HAP-1 (cell line): ENCODE measurements around the gene BACE1.
A peak's percentile ranks its signal among the peaks of the same experiment; 100 is the strongest.
"Not testable (repeated sequence)": the region's sequence is repeated elsewhere in the genome, so short reads cannot be mapped to it uniquely, and the experiment has no call there.

ENCODE experiments used
- DNase-seq, 2 experiments: peaks; one replicate each; pipeline ENCODE4 v3.0.0-alpha.2; 2016 to 2020; ENCODE audit warnings: low spot score in 2 of 2
- H3K27me3 ChIP-seq: fragments of 250-450 bp; sonication (Bioruptor Pico); 2 replicates; pipeline ENCODE4 v1.5.1; 2020; ENCODE audit warnings: low read depth, mild to moderate bottlenecking, moderate library complexity
- H3K36me3 ChIP-seq: fragments of 250-450 bp; sonication (Bioruptor Pico); replicated peaks from 2 replicates; pipeline ENCODE4 v1.5.1; 2020; ENCODE audit warnings: mild to moderate bottlenecking
- H3K4me1 ChIP-seq: fragments of 250-450 bp; sonication (Bioruptor Pico); 2 replicates; pipeline ENCODE4 v1.5.1; 2020; ENCODE audit warnings: mild to moderate bottlenecking
- H3K4me3 ChIP-seq: fragments of 250-450 bp; sonication (Bioruptor Pico); 2 replicates; pipeline ENCODE4 v1.5.1; 2020; ENCODE audit warnings: mild to moderate bottlenecking, moderate library complexity
- H3K9me3 ChIP-seq: fragments of 250-450 bp; sonication (Bioruptor Pico); 2 replicates; pipeline ENCODE4 v1.5.1; 2020; ENCODE audit warnings: mild to moderate bottlenecking, moderate library complexity
- in situ Hi-C: fragments of 300-500 bp; cut with MboI; formaldehyde crosslinking; loops from 3 replicates; pipeline ENCODE4 v1.14.3; 2020; ENCODE audit warnings: low sequenced_read_pairs, inconsistent platforms, mixed read lengths

The BACE1 gene

GRCh38 chr11:117316197-117316961 lies at the start of gene BACE1:
BACE1 (minus strand) TSS chr11:117316256; CDS start chr11:117315795, 461 bp downstream.
- in situ Hi-C loops: no loop called here
- H3K4me3 ChIP-seq: peak within 1 kb of the TSS; percentile 67
- peak; percentile 93 to 94 for DNase-seq
- H3K4me1 ChIP-seq: peaks cover 28% of the 10 kb centered on the region
- no peaks in the 10 kb centered on the region for H3K27me3 ChIP-seq
- H3K9me3 ChIP-seq: 0 out of 2 replicates have a peak, but pooled peaks cover 2% of the 10 kb centered on the region
- no peaks in the 10 kb centered on the region for H3K36me3 ChIP-seq

GRCh38 chr11:117361432-117361831 lies 45.4 kb upstream of the BACE1 start:
- H3K4me3 ChIP-seq: no peak overlapping the region
- H3K36me3 ChIP-seq: peaks cover 31% of the 10 kb centered on the region
- H3K9me3 ChIP-seq: no peaks in the 10 kb centered on the region
- no peaks in the 10 kb centered on the region for H3K4me1 ChIP-seq
- no peaks in the 10 kb centered on the region for H3K27me3 ChIP-seq
- in situ Hi-C loops: no loop called here
- DNase-seq: no peak

- Histone ChIP-seq H3K36me3 (no peaks in the 10 kb centered on the region; the same call in 1 of the 2 replicates), H3K9me3 (no peaks in the 10 kb centered on the region), H3K4me1 (no peaks in the 10 kb centered on the region), H3K4me3 (no peak overlapping the region), H3K27me3 (no peaks in the 10 kb centered on the region)
- in situ Hi-C loops: no loop called here
- no peak for DNase-seq
Measured at GRCh38 chr11:117356126-117356890, 40.3 kb upstream of the BACE1 start.

GRCh38 chr11:117354550-117354949 lies 38.5 kb upstream of the BACE1 start:
- DNase-seq: no peak
- in situ Hi-C loops: no loop called here
- H3K36me3 ChIP-seq: peaks cover 4% of the 10 kb centered on the region; the same call in 1 of the 2 replicates
- no peaks in the 10 kb centered on the region for H3K9me3 ChIP-seq
- no peaks in the 10 kb centered on the region for H3K4me1 ChIP-seq
- H3K27me3 ChIP-seq: no peaks in the 10 kb centered on the region
- no peak overlapping the region for H3K4me3 ChIP-seq

- Histone ChIP-seq H3K27me3 (no peaks in the 10 kb centered on the region), H3K4me3 (no peak overlapping the region), H3K36me3 (peaks cover 19% of the 10 kb centered on the region), H3K9me3 (no peaks in the 10 kb centered on the region), H3K4me1 (no peaks in the 10 kb centered on the region)
- in situ Hi-C loops: no loop called here
- DNase-seq: no peak
Measured at GRCh38 chr11:117345039-117345438, 29.0 kb upstream of the BACE1 start.

GRCh38 chr11:117337076-117337475 lies 21.0 kb upstream of the BACE1 start:
- no peak overlapping the region for H3K4me3 ChIP-seq
- H3K9me3 ChIP-seq: no peaks in the 10 kb centered on the region
- no peaks in the 10 kb centered on the region for H3K27me3 ChIP-seq
- in situ Hi-C loops: no loop called here
- H3K36me3 ChIP-seq: peaks cover 3% of the 10 kb centered on the region
- no peak for DNase-seq
- H3K4me1 ChIP-seq: no peaks in the 10 kb centered on the region

GRCh38 chr11:117335399-117335798 lies 19.3 kb upstream of the BACE1 start:
- Histone ChIP-seq H3K4me1 (no peaks in the 10 kb centered on the region), H3K36me3 (peaks cover 3% of the 10 kb centered on the region), H3K4me3 (no peak overlapping the region), H3K9me3 (no peaks in the 10 kb centered on the region), H3K27me3 (no peaks in the 10 kb centered on the region)
- in situ Hi-C loops: no loop called here
- DNase-seq: no peak

GRCh38 chr11:117334896-117335295 lies 18.8 kb upstream of the BACE1 start:
- in situ Hi-C loops: no loop called here
- no peaks in the 10 kb centered on the region for H3K4me1 ChIP-seq
- no peaks in the 10 kb centered on the region for H3K9me3 ChIP-seq
- DNase-seq: no peak
- H3K36me3 ChIP-seq: peaks cover 3% of the 10 kb centered on the region
- no peaks in the 10 kb centered on the region for H3K27me3 ChIP-seq
- no peak overlapping the region for H3K4me3 ChIP-seq

- Histone ChIP-seq H3K27me3 (no peaks in the 10 kb centered on the region), H3K4me3 (no peak overlapping the region), H3K4me1 (0 out of 2 replicates have a peak, but pooled peaks cover 2% of the 10 kb centered on the region), H3K36me3 (peaks cover under 1% of the 10 kb centered on the region), H3K9me3 (no peaks in the 10 kb centered on the region)
- in situ Hi-C loops: no loop called here
- DNase-seq: no peak
Measured at GRCh38 chr11:117333917-117334316, 17.9 kb upstream of the BACE1 start.

GRCh38 chr11:117332843-117333242 lies 16.8 kb upstream of the BACE1 start:
- H3K4me3 ChIP-seq: no peak overlapping the region
- no peaks in the 10 kb centered on the region; the same call in 1 of the 2 replicates for H3K36me3 ChIP-seq
- in situ Hi-C loops: no loop called here
- no peaks in the 10 kb centered on the region for H3K27me3 ChIP-seq
- 0 out of 2 replicates have a peak, but pooled peaks cover 2% of the 10 kb centered on the region for H3K4me1 ChIP-seq
- DNase-seq: no peak
- H3K9me3 ChIP-seq: no peaks in the 10 kb centered on the region

- Histone ChIP-seq H3K36me3 (no peaks in the 10 kb centered on the region), H3K27me3 (no peaks in the 10 kb centered on the region), H3K4me3 (peak overlapping the region; percentile 85), H3K4me1 (0 out of 2 replicates have a peak, but pooled peaks cover 2% of the 10 kb centered on the region), H3K9me3 (no peaks in the 10 kb centered on the region)
- in situ Hi-C loops: no loop called here
- DNase-seq: no peak
Measured at GRCh38 chr11:117328375-117329010, 12.4 kb upstream of the BACE1 start.

GRCh38 chr11:117327567-117328374 lies 11.7 kb upstream of the BACE1 start, which contains the start of gene CEP164:
CEP164 (plus strand) TSS chr11:117327854; CDS start chr11:117338587, 10,733 bp downstream.
- Histone ChIP-seq H3K27me3 (no peaks in the 10 kb centered on the region), H3K36me3 (no peaks in the 10 kb centered on the region), H3K9me3 (no peaks in the 10 kb centered on the region), H3K4me3 (peak within 1 kb of the TSS; percentile 85), H3K4me1 (0 out of 2 replicates have a peak, but pooled peaks cover 2% of the 10 kb centered on the region)
- DNase-seq: peak; percentile 97 to 98
- in situ Hi-C loops: no loop called here

GRCh38 chr11:117327255-117327566 lies 11.2 kb upstream of the BACE1 start:
- DNase-seq, H3K27me3 ChIP-seq, H3K4me1 ChIP-seq, in situ Hi-C loops, H3K36me3 ChIP-seq, H3K9me3 ChIP-seq: not testable (repeated sequence)
- H3K4me3 ChIP-seq: peak overlapping the region; percentile 85
